HEK293 (cell line): ENCODE data around the gene CAD.

Source experiments
- CTCF ChIA-PET: fragments of 350-600 bp; formaldehyde crosslinking; extraction: SDS; loops from one replicate; lab custom pipeline; 2021; ENCODE audit warnings: antibody characterized with exemption; lab: Yijun Ruan, JAX
- POLR2A ChIA-PET: fragments of 300-600 bp; formaldehyde crosslinking; extraction: SDS; loops from one replicate; lab custom pipeline; 2020; ENCODE audit warnings: antibody characterized with exemption, inconsistent platforms; lab: Yijun Ruan, JAX
- H3K27ac ChIP-seq: fragments of 200-500 bp; sonication (Bioruptor generic); 2 replicates; pipeline ENCODE4 v1.5.1; 2014; ENCODE audit warnings: low read depth, low read length, control low read depth, inconsistent platforms; ENCODE audit errors: extremely low read depth
- H3K36me3 ChIP-seq, 2 experiments: fragments of 200-500 bp in 1 of 2; sonication (Bioruptor generic) in 1 of 2; 1 replicate in 1 of 2; 2 replicates in 1 of 2; pipeline ENCODE4 v1.5.1; 2014 to 2017; ENCODE audit warnings: inconsistent platforms in 2 of 2, low read length in 2 of 2; ENCODE audit not compliant: control insufficient read depth in 2 of 2, insufficient read depth in 1 of 2
- H3K4me1 ChIP-seq: fragments of 200-500 bp; sonication (Bioruptor generic); 2 replicates; pipeline ENCODE4 v1.5.1; 2014; ENCODE audit warnings: mild to moderate bottlenecking, low read length, inconsistent platforms; ENCODE audit not compliant: control insufficient read depth, insufficient read depth
- H3K4me3 ChIP-seq: 2 replicates; pipeline ENCODE4 v1.5.1; 2011; ENCODE audit warnings: low read depth, mild to moderate bottlenecking, control low read depth, low read length, moderate library complexity
- H3K9me3 ChIP-seq: fragments of 200-500 bp; sonication (Bioruptor generic); 2 replicates; pipeline ENCODE4 v1.5.1; 2014; ENCODE audit warnings: low read depth, low read length, inconsistent platforms; ENCODE audit not compliant: control insufficient read depth, insufficient read depth
- GFI1B ChIP-seq: fragments of 450-650 bp; formaldehyde crosslinking; IDR thresholded peaks from 2 replicates; pipeline ENCODE4 v1.5.1; 2016; ENCODE audit warnings: missing biosample characterization, missing genetic modification characterization
- PRDM10 ChIP-seq: fragments of 450-650 bp; formaldehyde crosslinking; IDR thresholded peaks from 2 replicates; pipeline ENCODE4 v1.5.1; 2016; ENCODE audit warnings: missing biosample characterization, missing genetic modification characterization
- RBAK ChIP-seq: fragments of 450-650 bp; formaldehyde crosslinking; IDR thresholded peaks from 2 replicates; pipeline ENCODE4 v1.5.1; 2016; ENCODE audit warnings: missing biosample characterization, missing genetic modification characterization
- REPIN1 ChIP-seq: fragments of 450-650 bp; formaldehyde crosslinking; IDR thresholded peaks from 2 replicates; pipeline ENCODE4 v1.5.1; 2017; ENCODE audit warnings: missing biosample characterization, missing genetic modification characterization, low read depth
- TRIM28 ChIP-seq: IDR thresholded peaks from 2 replicates; pipeline ENCODE4 v1.6.1; 2011; ENCODE audit warnings: low read length, control low read depth, borderline replicate concordance
- ZFP41 ChIP-seq: fragments of 450-650 bp; formaldehyde crosslinking; IDR thresholded peaks from 2 replicates; pipeline ENCODE4 v1.5.1; 2016; ENCODE audit warnings: missing biosample characterization, missing genetic modification characterization, borderline replicate concordance
- ZFP69B ChIP-seq: fragments of 450-650 bp; formaldehyde crosslinking; IDR thresholded peaks from 2 replicates; pipeline ENCODE4 v1.5.1; 2016; ENCODE audit warnings: missing biosample characterization, missing genetic modification characterization
- ZNF155 ChIP-seq: fragments of 450-650 bp; formaldehyde crosslinking; IDR thresholded peaks from 2 replicates; pipeline ENCODE4 v1.5.1; 2016; ENCODE audit warnings: missing biosample characterization, missing genetic modification characterization
- ZNF169 ChIP-seq: fragments of 450-650 bp; formaldehyde crosslinking; IDR thresholded peaks from 2 replicates; pipeline ENCODE4 v1.5.1; 2016; ENCODE audit warnings: missing biosample characterization, missing genetic modification characterization
- ZNF175 ChIP-seq: fragments of 450-650 bp; formaldehyde crosslinking; IDR thresholded peaks from 2 replicates; pipeline ENCODE4 v1.5.1; 2016; ENCODE audit warnings: missing biosample characterization, missing genetic modification characterization
- ZNF518A ChIP-seq: fragments of 450-650 bp; formaldehyde crosslinking; conservative IDR thresholded peaks from 2 replicates; pipeline ENCODE4 v1.5.1; 2016; ENCODE audit warnings: low read depth, missing biosample characterization, missing genetic modification characterization
- ZNF548 ChIP-seq: fragments of 450-650 bp; formaldehyde crosslinking; IDR thresholded peaks from 2 replicates; pipeline ENCODE4 v1.5.1; 2016; ENCODE audit warnings: missing biosample characterization, missing genetic modification characterization
- ZNF621 ChIP-seq: fragments of 450-650 bp; formaldehyde crosslinking; IDR thresholded peaks from 2 replicates; pipeline ENCODE4 v1.5.1; 2017; ENCODE audit warnings: missing biosample characterization, missing genetic modification characterization
- ZNF624 ChIP-seq: fragments of 450-650 bp; formaldehyde crosslinking; IDR thresholded peaks from 2 replicates; pipeline ENCODE4 v1.5.1; 2017; ENCODE audit warnings: missing biosample characterization, missing genetic modification characterization
- ZNF626 ChIP-seq: fragments of 450-650 bp; sonication (Bioruptor Pico); formaldehyde crosslinking; IDR thresholded peaks from 2 replicates; pipeline ENCODE4 v1.5.1; 2018; ENCODE audit warnings: missing biosample characterization, missing genetic modification characterization, inconsistent platforms
- ZNF645 ChIP-seq: fragments of 450-650 bp; formaldehyde crosslinking; IDR thresholded peaks from 2 replicates; pipeline ENCODE4; 2016; ENCODE audit warnings: missing biosample characterization, missing genetic modification characterization
- ZNF654 ChIP-seq: fragments of 450-650 bp; formaldehyde crosslinking; IDR thresholded peaks from 2 replicates; pipeline ENCODE4 v1.5.1; 2016; ENCODE audit warnings: low read depth, missing biosample characterization, missing genetic modification characterization
- ZNF776 ChIP-seq: fragments of 450-650 bp; formaldehyde crosslinking; IDR thresholded peaks from 2 replicates; pipeline ENCODE4 v1.5.0; 2017; ENCODE audit warnings: missing biosample characterization, missing genetic modification characterization, borderline replicate concordance
- ZNF777 ChIP-seq: fragments of 450-650 bp; formaldehyde crosslinking; IDR thresholded peaks from 2 replicates; pipeline ENCODE4 v1.5.1; 2017; ENCODE audit warnings: missing biosample characterization, missing genetic modification characterization, borderline replicate concordance
- ZSCAN23 ChIP-seq: fragments of 450-650 bp; formaldehyde crosslinking; IDR thresholded peaks from 2 replicates; pipeline ENCODE4 v1.5.1; 2016; ENCODE audit warnings: missing biosample characterization, missing genetic modification characterization
- TF ChIP-seq, protein P1 (sequence below): fragments of 450-650 bp; formaldehyde crosslinking; IDR thresholded peaks from 2 replicates; pipeline ENCODE4 v1.5.1; 2016; ENCODE audit warnings: missing biosample characterization, missing genetic modification characterization
- TF ChIP-seq, protein P2 (sequence below): fragments of 450-650 bp; formaldehyde crosslinking; IDR thresholded peaks from 2 replicates; pipeline ENCODE4 v1.5.1; 2016; ENCODE audit warnings: missing biosample characterization, missing genetic modification characterization

The CAD gene

GRCh38 chr2:27219091-27219490 lies 1.9 kb downstream of the CAD start:
- ChIA-PET POLR2A (interaction anchor here (0.5 to 0.7 kb wide), 2 partner anchors 126 to 153 kb away, joined by 5 to 6 read pairs; no protein-coding TSS in a partner anchor), CTCF (interaction anchor here (0.7 to 2.8 kb wide), 3 partner anchors 9 to 84 kb away, joined by 3 to 8 read pairs (median 4); no protein-coding TSS in a partner anchor)
- no peak overlapping the region for H3K4me3 ChIP-seq
- H3K4me1 ChIP-seq: no peaks in the 10 kb centered on the region; the same call in 1 of the 2 replicates
- TF ChIP-seq ZNF626 (tag by site-specific recombination) (no peak), REPIN1 (no peak), ZNF155 (tag by site-specific recombination) (no peak), ZNF777 (no peak), PRDM10 (tag by site-specific recombination) (no peak)
- TF ChIP-seq, protein P1, sequence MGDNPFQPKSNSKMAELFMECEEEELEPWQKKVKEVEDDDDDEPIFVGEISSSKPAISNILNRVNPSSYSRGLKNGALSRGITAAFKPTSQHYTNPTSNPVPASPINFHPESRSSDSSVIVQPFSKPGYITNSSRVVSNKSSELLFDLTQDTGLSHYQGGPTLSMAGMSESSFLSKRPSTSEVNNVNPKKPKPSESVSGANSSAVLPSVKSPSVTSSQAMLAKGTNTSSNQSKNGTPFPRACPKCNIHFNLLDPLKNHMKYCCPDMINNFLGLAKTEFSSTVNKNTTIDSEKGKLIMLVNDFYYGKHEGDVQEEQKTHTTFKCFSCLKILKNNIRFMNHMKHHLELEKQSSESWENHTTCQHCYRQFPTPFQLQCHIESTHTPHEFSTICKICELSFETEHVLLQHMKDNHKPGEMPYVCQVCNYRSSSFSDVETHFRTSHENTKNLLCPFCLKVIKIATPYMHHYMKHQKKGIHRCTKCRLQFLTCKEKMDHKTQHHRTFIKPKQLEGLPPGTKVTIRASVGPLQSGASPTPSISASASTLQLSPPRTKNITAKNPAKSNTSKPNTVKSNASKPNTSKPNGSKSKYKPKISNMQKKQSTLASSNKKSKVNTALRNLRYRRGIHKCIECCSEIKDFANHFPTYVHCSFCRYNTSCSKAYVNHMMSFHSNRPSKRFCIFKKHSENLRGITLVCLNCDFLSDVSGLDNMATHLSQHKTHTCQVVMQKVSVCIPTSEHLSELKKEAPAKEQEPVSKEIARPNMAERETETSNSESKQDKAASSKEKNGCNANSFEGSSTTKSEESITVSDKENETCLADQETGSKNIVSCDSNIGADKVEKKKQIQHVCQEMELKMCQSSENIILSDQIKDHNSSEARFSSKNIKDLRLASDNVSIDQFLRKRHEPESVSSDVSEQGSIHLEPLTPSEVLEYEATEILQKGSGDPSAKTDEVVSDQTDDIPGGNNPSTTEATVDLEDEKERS (tag by site-specific recombination): no peak
- H3K36me3 ChIP-seq: peaks cover 21 to 88% of the 10 kb centered on the region in 2 experiments
- no peak overlapping the region for H3K27ac ChIP-seq
- no peaks in the 10 kb centered on the region for H3K9me3 ChIP-seq

- Histone ChIP-seq H3K4me3 (no peak overlapping the region), H3K9me3 (no peaks in the 10 kb centered on the region), H3K36me3 (peaks cover 28 to 91% of the 10 kb centered on the region in 2 experiments), H3K4me1 (no peaks in the 10 kb centered on the region; the same call in 1 of the 2 replicates), H3K27ac (no peak overlapping the region)
- POLR2A ChIA-PET: no interaction called here
- CTCF ChIA-PET: interaction anchor here (1.0 to 2.8 kb wide), 3 partner anchors 10 to 83 kb away, joined by 3 to 8 read pairs (median 4); no protein-coding TSS in a partner anchor
- TF ChIP-seq ZNF654 (tag by site-specific recombination) (no peak), ZNF776 (tag by site-specific recombination) (no peak), ZNF169 (tag by site-specific recombination) (no peak), ZNF645 (no peak), ZNF624 (tag by site-specific recombination) (no peak), ZNF518A (tag by site-specific recombination) (no peak), GFI1B (tag by site-specific recombination) (no peak), ZNF175 (tag by site-specific recombination) (no peak), ZFP69B (tag by site-specific recombination) (no peak), ZSCAN23 (tag by site-specific recombination) (no peak), TRIM28 (no peak), ZFP41 (tag by site-specific recombination) (no peak), ZNF548 (no peak), RBAK (tag by site-specific recombination) (no peak), ZNF621 (tag by site-specific recombination) (no peak)
- TF ChIP-seq, protein P2, sequence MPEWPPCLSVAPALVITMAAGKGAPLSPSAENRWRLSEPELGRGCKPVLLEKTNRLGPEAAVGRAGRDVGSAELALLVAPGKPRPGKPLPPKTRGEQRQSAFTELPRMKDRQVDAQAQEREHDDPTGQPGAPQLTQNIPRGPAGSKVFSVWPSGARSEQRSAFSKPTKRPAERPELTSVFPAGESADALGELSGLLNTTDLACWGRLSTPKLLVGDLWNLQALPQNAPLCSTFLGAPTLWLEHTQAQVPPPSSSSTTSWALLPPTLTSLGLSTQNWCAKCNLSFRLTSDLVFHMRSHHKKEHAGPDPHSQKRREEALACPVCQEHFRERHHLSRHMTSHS: no peak
Measured at GRCh38 chr2:27220091-27220490, 2.9 kb downstream of the CAD start.
